IMR-90 (cell line): Measurements from ENCODE around the gene SRSF3. TPM values are rescaled to one million over a fixed set of nuclear protein-coding genes. Genes with fewer than 3 reads are reported as not detected.

Experiments used
- ATAC-seq: fragments of 200-7000 bp; cut with Tn5 transposase; 2 replicates; pipeline ENCODE4 v1.9.1; 2020; ENCODE audit warnings: low read depth, mild to moderate bottlenecking, moderate library complexity
- BruUV-seq: library from RNA; stranded (reverse); fragments of 400-500 nt; replicated peaks from 2 replicates; lab custom pipeline; 2021; lab: Mats Ljungman, UMichigan
- CTCF ChIA-PET: fragments of 300-600 bp; formaldehyde crosslinking; extraction: SDS; loops from one replicate; lab custom pipeline; 2021; ENCODE audit warnings: antibody characterized with exemption; lab: Yijun Ruan, JAX
- POLR2A ChIA-PET: fragments of 300-600 bp; sonication (Branson Sonifier 250); formaldehyde crosslinking; loops from one replicate; lab custom pipeline; 2022; ENCODE audit warnings: antibody characterized with exemption; ENCODE audit not compliant: unreplicated experiment; lab: Charles Lee
- DNase-seq: peaks from one replicate; pipeline ENCODE4 v3.0.0; 2013
- H2AFZ ChIP-seq: replicated peaks from 2 replicates; pipeline ENCODE3; 2013; ENCODE audit warnings: low read length, mild to moderate bottlenecking; ENCODE audit not compliant: poor library complexity
- H2AK5ac ChIP-seq: 2 replicates; pipeline ENCODE4 v1.6.1; 2013; ENCODE audit warnings: low read depth, low read length, inconsistent platforms
- H2AK9ac ChIP-seq: replicated peaks from 2 replicates; pipeline ENCODE3; 2013; ENCODE audit warnings: mild to moderate bottlenecking, low read depth, low read length, moderate library complexity; ENCODE audit not compliant: poor library complexity
- H2BK120ac ChIP-seq: 2 replicates; pipeline ENCODE4 v1.6.1; 2013; ENCODE audit warnings: low read depth, low read length, inconsistent platforms
- H2BK15ac ChIP-seq: 3 replicates; pipeline ENCODE4 v1.6.1; 2013; ENCODE audit warnings: low read depth, low read length, inconsistent platforms
- H2BK20ac ChIP-seq: 2 replicates; pipeline ENCODE4 v1.6.1; 2013; ENCODE audit warnings: low read depth, mild to moderate bottlenecking, inconsistent platforms, low read length, moderate library complexity
- H2BK5ac ChIP-seq: 2 replicates; pipeline ENCODE4 v1.6.1; 2013; ENCODE audit warnings: mild to moderate bottlenecking, low read depth, low read length, inconsistent platforms; ENCODE audit not compliant: poor library complexity, severe bottlenecking
- H3K14ac ChIP-seq: replicated peaks from 2 replicates; pipeline ENCODE4 v1.6.1; 2013; ENCODE audit warnings: low read depth, low read length, inconsistent platforms
- H3K18ac ChIP-seq: 2 replicates; pipeline ENCODE4 v1.6.1; 2013; ENCODE audit warnings: low read depth, low read length, control low read depth
- H3K23ac ChIP-seq: 2 replicates; pipeline ENCODE4 v1.6.1; 2013; ENCODE audit warnings: low read depth, low read length, inconsistent platforms
- H3K27ac ChIP-seq: 2 replicates; pipeline ENCODE4 v1.5.1; 2013; ENCODE audit warnings: mild to moderate bottlenecking, control low read depth, low read length; ENCODE audit not compliant: insufficient read depth
- H3K27me3 ChIP-seq: 2 replicates; pipeline ENCODE4 v1.6.1; 2013; ENCODE audit warnings: low read length; ENCODE audit not compliant: control insufficient read depth, insufficient read depth
- H3K36me3 ChIP-seq: 2 replicates; pipeline ENCODE4 v1.6.1; 2013; ENCODE audit warnings: low read length, mixed read lengths; ENCODE audit not compliant: control insufficient read depth, insufficient read depth
- H3K4ac ChIP-seq: 2 replicates; pipeline ENCODE4 v1.6.1; 2013; ENCODE audit warnings: low read depth, low read length, inconsistent platforms
- H3K4me1 ChIP-seq: 2 replicates; pipeline ENCODE4 v1.6.1; 2013; ENCODE audit warnings: low read length, mixed read lengths; ENCODE audit not compliant: control insufficient read depth, insufficient read depth
- H3K4me2 ChIP-seq: 2 replicates; pipeline ENCODE4 v1.6.1; 2013; ENCODE audit warnings: low read depth, mild to moderate bottlenecking, control low read depth, low read length, moderate library complexity
- H3K4me3 ChIP-seq: 2 replicates; pipeline ENCODE4 v1.5.1; 2013; ENCODE audit warnings: low read depth, mild to moderate bottlenecking, control low read depth, low read length, moderate library complexity; ENCODE audit not compliant: insufficient read depth
- H3K56ac ChIP-seq: 2 replicates; pipeline ENCODE4 v1.6.1; 2013; ENCODE audit warnings: low read length, inconsistent platforms; ENCODE audit not compliant: insufficient read depth; ENCODE audit errors: extremely low read depth
- H3K79me1 ChIP-seq, 2 experiments: 2 replicates each; pipeline ENCODE4 v1.6.1; 2013; ENCODE audit warnings: low read length in 2 of 2, inconsistent platforms in 1 of 2, low read depth in 1 of 2
- H3K9ac ChIP-seq: 2 replicates; pipeline ENCODE4 v1.6.1; 2013; ENCODE audit warnings: low read depth, low read length, control low read depth
- H3K9me1 ChIP-seq: 2 replicates; pipeline ENCODE4 v1.6.1; 2013; ENCODE audit warnings: low read length, inconsistent platforms; ENCODE audit not compliant: insufficient read depth
- H3K9me3 ChIP-seq: 2 replicates; pipeline ENCODE4 v1.6.1; 2013; ENCODE audit warnings: low read length; ENCODE audit not compliant: control insufficient read depth, insufficient read depth
- H4K20me1 ChIP-seq: 2 replicates; pipeline ENCODE4 v1.6.1; 2013; ENCODE audit warnings: low read length, inconsistent platforms; ENCODE audit not compliant: insufficient read depth
- H4K5ac ChIP-seq: 2 replicates; pipeline ENCODE4 v1.6.1; 2013; ENCODE audit warnings: mild to moderate bottlenecking, low read depth, low read length, control low read depth
- H4K8ac ChIP-seq, 2 experiments: 2 replicates each; pipeline ENCODE4 v1.6.1; 2013; ENCODE audit warnings: low read depth in 2 of 2, low read length in 2 of 2, control low read depth in 1 of 2, inconsistent platforms in 1 of 2
- H4K91ac ChIP-seq: 2 replicates; pipeline ENCODE4 v1.6.1; 2013; ENCODE audit warnings: low read depth, low read length, inconsistent platforms; ENCODE audit not compliant: insufficient read depth
- CEBPB ChIP-seq: IDR thresholded peaks from 2 replicates; pipeline ENCODE4 v1.6.1; 2012; ENCODE audit warnings: low read depth, low read length, improper control_type of control experiment
- CHD1 ChIP-seq: IDR thresholded peaks from 2 replicates; pipeline ENCODE4 v1.6.1; 2012; ENCODE audit warnings: low read depth, low read length, improper control_type of control experiment
- ELK1 ChIP-seq: fragments of 150-350 bp; IDR thresholded peaks from 2 replicates; pipeline ENCODE4 v1.6.1; 2016; ENCODE audit warnings: low read depth, mild to moderate bottlenecking, low read length, moderate library complexity, borderline replicate concordance
- FOS ChIP-seq: fragments of 150-350 bp; IDR thresholded peaks from 2 replicates; pipeline ENCODE4 v1.6.1; 2016; ENCODE audit warnings: low read depth, low read length
- MAFK ChIP-seq: IDR thresholded peaks from 2 replicates; pipeline ENCODE4 v1.6.1; 2012; ENCODE audit warnings: low read depth, low read length, improper control_type of control experiment
- MXI1 ChIP-seq: IDR thresholded peaks from 2 replicates; pipeline ENCODE4 v1.6.1; 2012; ENCODE audit warnings: low read depth, mild to moderate bottlenecking, low read length, moderate library complexity, borderline replicate concordance
- NFE2L2 ChIP-seq: fragments of 150-350 bp; IDR thresholded peaks from 2 replicates; pipeline ENCODE4 v1.6.1; 2016; ENCODE audit warnings: low read depth, mild to moderate bottlenecking, low read length
- POLR2A ChIP-seq: IDR thresholded peaks from 2 replicates; pipeline ENCODE4 v1.6.1; 2012; ENCODE audit warnings: mild to moderate bottlenecking, low read depth, low read length
- RCOR1 ChIP-seq: IDR thresholded peaks from 2 replicates; pipeline ENCODE4 v1.6.1; 2012; ENCODE audit warnings: mild to moderate bottlenecking, low read length, improper control_type of control experiment; ENCODE audit not compliant: insufficient replicate concordance
- RFX5 ChIP-seq: IDR thresholded peaks from 2 replicates; pipeline ENCODE4 v1.8.0; 2012; ENCODE audit warnings: low read depth, mild to moderate bottlenecking, low read length, moderate library complexity
- SMC3 ChIP-seq: fragments of 150-350 bp; IDR thresholded peaks from 2 replicates; pipeline ENCODE4 v1.6.1; 2016; ENCODE audit warnings: low read depth, mild to moderate bottlenecking, antibody characterized with exemption, low read length, moderate library complexity
- WGBS, 2 experiments: methylation state at CpG; one replicate each; pipeline versions ENCODE4 v1.1.5 to v1.1.7; 2013; ENCODE audit warnings: missing lambda C conversion rate in 2 of 2; ENCODE audit not compliant: insufficient read length in 1 of 2; ENCODE audit errors: extremely low coverage in 2 of 2; 5-methylcytosine and 5-hydroxymethylcytosine counted together
- dilution Hi-C: fragments of 300-500 bp; cut with HindIII; formaldehyde crosslinking; loops from one replicate; pipeline ENCODE4 v1.14.3; 2018; ENCODE audit warnings: low sequenced_read_pairs; ENCODE audit not compliant: unreplicated experiment
- in situ Hi-C: fragments of 300-500 bp; cut with MboI; formaldehyde crosslinking; loops from 3 replicates; pipeline ENCODE4 v1.14.3; 2019; ENCODE audit warnings: low sequenced_read_pairs, inconsistent platforms, mixed read lengths
- intact Hi-C: fragments of 100-400 bp; cut with micrococcal nuclease; formaldehyde crosslinking; loops from 2 replicates; pipeline ENCODE4 v1.10.0; 2022
- polyA plus RNA-seq, 3 experiments: library from polyadenylated mRNA; depleted of rRNA; stranded (reverse); fragments of >200 nt; gene quantifications; 2 replicates each; pipeline ENCODE4 v1.2.3, GENCODE V29; 2012; ENCODE audit warnings: low replicate concordance in 1 of 3
- total RNA-seq: library from RNA; depleted of rRNA; stranded (reverse); fragments of >200 nt; gene quantifications from 2 replicates; pipeline ENCODE4 v1.2.3, GENCODE V29; 2012
- TF ChIP-seq, protein P1 (sequence below): fragments of 150-350 bp; IDR thresholded peaks from 2 replicates; pipeline ENCODE4 v1.6.1; 2017; ENCODE audit warnings: mild to moderate bottlenecking, antibody characterized with exemption, low read length, low read depth
- TF ChIP-seq, protein P2 (sequence below): conservative IDR thresholded peaks from 2 replicates; pipeline ENCODE4 v1.5.1; 2012; ENCODE audit warnings: mild to moderate bottlenecking, low read depth, low read length, improper control_type of control experiment

The SRSF3 gene
- total and polyA plus RNA-seq, 2 of the 4 experiments (the other 2 are of a cell fraction), result 237 to 297 TPM

DNA sequence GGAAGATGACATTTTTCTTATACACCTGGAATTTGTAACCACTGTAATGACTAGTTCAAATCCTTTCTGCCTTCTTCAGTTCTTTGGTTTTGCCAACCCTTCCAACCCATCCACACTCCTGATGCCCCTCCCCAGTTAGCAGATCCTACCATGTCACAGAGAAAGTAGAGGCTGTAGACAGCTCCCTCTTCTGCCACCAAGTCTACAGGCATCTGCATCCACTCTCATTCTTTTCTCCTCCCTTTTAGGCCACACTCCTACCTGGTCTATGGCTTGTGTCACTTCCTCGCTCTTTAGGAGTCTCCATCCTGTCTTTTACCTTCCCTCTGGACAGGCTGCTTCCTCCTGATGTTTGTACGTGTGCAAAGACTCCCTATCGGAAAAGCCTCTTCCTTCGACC is 33.3 kb upstream of the SRSF3 start:
- ChIA-PET POLR2A (no interaction called here), CTCF (interaction anchor here (0.9 kb wide), 1 partner anchor 19 kb away, joined by 4 read pairs; no protein-coding TSS in a partner anchor)
- TF ChIP-seq, protein P1, sequence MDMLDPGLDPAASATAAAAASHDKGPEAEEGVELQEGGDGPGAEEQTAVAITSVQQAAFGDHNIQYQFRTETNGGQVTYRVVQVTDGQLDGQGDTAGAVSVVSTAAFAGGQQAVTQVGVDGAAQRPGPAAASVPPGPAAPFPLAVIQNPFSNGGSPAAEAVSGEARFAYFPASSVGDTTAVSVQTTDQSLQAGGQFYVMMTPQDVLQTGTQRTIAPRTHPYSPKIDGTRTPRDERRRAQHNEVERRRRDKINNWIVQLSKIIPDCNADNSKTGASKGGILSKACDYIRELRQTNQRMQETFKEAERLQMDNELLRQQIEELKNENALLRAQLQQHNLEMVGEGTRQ, result no peak
- TF ChIP-seq SMC3 (no peak), MAFK (no peak), ELK1 (no peak), FOS (no peak), CHD1 (no peak), MXI1 (no peak), RFX5 (no peak), CEBPB (no peak), RCOR1 (no peak), NFE2L2 (no peak), POLR2A (no peak)
- TF ChIP-seq, protein P2, sequence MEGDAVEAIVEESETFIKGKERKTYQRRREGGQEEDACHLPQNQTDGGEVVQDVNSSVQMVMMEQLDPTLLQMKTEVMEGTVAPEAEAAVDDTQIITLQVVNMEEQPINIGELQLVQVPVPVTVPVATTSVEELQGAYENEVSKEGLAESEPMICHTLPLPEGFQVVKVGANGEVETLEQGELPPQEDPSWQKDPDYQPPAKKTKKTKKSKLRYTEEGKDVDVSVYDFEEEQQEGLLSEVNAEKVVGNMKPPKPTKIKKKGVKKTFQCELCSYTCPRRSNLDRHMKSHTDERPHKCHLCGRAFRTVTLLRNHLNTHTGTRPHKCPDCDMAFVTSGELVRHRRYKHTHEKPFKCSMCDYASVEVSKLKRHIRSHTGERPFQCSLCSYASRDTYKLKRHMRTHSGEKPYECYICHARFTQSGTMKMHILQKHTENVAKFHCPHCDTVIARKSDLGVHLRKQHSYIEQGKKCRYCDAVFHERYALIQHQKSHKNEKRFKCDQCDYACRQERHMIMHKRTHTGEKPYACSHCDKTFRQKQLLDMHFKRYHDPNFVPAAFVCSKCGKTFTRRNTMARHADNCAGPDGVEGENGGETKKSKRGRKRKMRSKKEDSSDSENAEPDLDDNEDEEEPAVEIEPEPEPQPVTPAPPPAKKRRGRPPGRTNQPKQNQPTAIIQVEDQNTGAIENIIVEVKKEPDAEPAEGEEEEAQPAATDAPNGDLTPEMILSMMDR, result no peak
- no peak overlapping the region for H2BK20ac ChIP-seq
- H3K27me3 ChIP-seq, result no peaks in the 10 kb centered on the region; the same call in 1 of the 2 replicates
- no peak overlapping the region for H2BK5ac ChIP-seq
- H2BK15ac ChIP-seq, result no peak overlapping the region
- H3K23ac ChIP-seq, result no peak overlapping the region
- H3K4me3 ChIP-seq, result no peak overlapping the region
- H2AFZ ChIP-seq, result no peak overlapping the region
- no peak overlapping the region for H2AK9ac ChIP-seq
- H4K91ac ChIP-seq, result no peak overlapping the region
- H3K4me1 ChIP-seq, result peaks cover 4% of the 10 kb centered on the region; the same call in 1 of the 2 replicates
- H3K9me1 ChIP-seq, result no peaks in the 10 kb centered on the region
- no peaks in the 10 kb centered on the region for H3K36me3 ChIP-seq
- H3K79me1 ChIP-seq, result no peaks in the 10 kb centered on the region
- WGBS, 2 experiments, result 92% methylated on average over 4 of the region's 4 CpGs; no CpG with 5 or more reads in 1 of the 2 experiments
- H3K9me3 ChIP-seq, result no peaks in the 10 kb centered on the region
- H4K5ac ChIP-seq, result no peak overlapping the region
- H3K4ac ChIP-seq, result no peak overlapping the region
- DNase-seq (no peak), ATAC-seq (no peak)
- no peak overlapping the region for H3K14ac ChIP-seq
- H3K27ac ChIP-seq, result no peak overlapping the region
- no TSS peak for BruUV-seq
- no peak overlapping the region for H3K18ac ChIP-seq
- H2BK120ac ChIP-seq, result no peak overlapping the region
- H3K9ac ChIP-seq, result no peak overlapping the region
- no peak overlapping the region for H3K4me2 ChIP-seq
- H4K8ac ChIP-seq, result no peak overlapping the region
- dilution Hi-C loops, result no loop called here
- in situ Hi-C loops, result no loop called here
- H3K56ac ChIP-seq, result no peak overlapping the region
- no peak overlapping the region for H2AK5ac ChIP-seq
- intact Hi-C loops, result no loop called here
- no peaks in the 10 kb centered on the region for H4K20me1 ChIP-seq
